Measurements from ENCODE around the gene TXNL4A.
"Not testable (repeated sequence)": the region's sequence is repeated elsewhere in the genome, so short reads cannot be mapped to it uniquely, and the experiment has no call there.

TXNL4A gene

DNA sequence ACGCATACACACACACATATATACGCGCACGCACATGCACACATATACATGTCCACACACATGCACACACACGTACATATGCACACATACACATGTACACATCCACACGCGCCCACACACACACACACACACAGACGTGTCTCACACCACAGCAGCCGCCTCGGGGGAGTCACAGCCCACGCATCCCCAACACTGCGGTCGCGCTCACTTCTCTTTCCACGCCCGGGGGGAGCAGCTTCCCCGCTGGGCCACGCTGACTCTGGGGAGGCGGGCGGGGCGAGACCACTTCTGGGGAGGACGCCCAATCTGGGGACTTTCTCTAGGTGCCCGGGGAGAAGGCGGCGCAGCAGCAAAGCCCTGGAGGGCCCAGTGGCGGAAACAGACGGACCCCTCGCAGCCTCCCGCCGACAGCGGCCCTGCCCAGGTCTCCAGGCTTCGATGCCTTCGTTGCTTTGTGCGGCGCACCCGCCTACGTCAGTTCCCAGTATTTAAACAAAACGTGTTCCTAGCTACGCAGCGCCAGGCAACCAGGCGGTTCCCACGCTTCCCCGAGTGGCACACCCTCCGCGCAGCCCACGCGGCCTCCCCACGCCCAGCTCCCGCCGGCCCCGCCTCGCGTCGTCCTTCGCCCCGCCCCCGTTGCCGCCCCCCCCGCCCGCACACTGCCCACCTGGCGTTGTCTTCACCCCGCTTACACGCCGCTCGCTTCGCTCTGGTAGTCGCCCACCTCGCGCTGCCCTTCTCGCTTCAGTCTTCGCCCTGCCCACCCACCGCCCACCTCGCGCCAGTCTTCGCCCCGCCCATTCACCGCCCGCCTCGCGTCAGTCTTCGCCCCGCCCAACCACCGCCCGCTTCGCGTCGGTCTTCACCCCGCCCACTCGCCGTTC lies 45.1 kb upstream of the TXNL4A start:
- in situ Hi-C loops (cut with MboI; ENCODE audit: low sequenced_read_pairs, unreplicated experiment), result no loop called here
- no peak for DNase-seq (ENCODE audit: low spot score)
- TF ChIP-seq, protein P1, sequence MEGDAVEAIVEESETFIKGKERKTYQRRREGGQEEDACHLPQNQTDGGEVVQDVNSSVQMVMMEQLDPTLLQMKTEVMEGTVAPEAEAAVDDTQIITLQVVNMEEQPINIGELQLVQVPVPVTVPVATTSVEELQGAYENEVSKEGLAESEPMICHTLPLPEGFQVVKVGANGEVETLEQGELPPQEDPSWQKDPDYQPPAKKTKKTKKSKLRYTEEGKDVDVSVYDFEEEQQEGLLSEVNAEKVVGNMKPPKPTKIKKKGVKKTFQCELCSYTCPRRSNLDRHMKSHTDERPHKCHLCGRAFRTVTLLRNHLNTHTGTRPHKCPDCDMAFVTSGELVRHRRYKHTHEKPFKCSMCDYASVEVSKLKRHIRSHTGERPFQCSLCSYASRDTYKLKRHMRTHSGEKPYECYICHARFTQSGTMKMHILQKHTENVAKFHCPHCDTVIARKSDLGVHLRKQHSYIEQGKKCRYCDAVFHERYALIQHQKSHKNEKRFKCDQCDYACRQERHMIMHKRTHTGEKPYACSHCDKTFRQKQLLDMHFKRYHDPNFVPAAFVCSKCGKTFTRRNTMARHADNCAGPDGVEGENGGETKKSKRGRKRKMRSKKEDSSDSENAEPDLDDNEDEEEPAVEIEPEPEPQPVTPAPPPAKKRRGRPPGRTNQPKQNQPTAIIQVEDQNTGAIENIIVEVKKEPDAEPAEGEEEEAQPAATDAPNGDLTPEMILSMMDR (IDR thresholded peaks at IDR 0.05; ENCODE audit: borderline replicate concordance, control extremely low read depth, extremely low read depth, insufficient read depth, missing control alignments), result no peak

GRCh38 chr18:80029690-80030089 lies 41.3 kb upstream of the TXNL4A start:
- no peak for DNase-seq (ENCODE audit: low spot score)
- TF ChIP-seq, protein P1 (IDR thresholded peaks at IDR 0.05; ENCODE audit: borderline replicate concordance, control extremely low read depth, extremely low read depth, insufficient read depth, missing control alignments), result no peak
- in situ Hi-C loops (cut with MboI; ENCODE audit: low sequenced_read_pairs, unreplicated experiment), result no loop called here

DNA sequence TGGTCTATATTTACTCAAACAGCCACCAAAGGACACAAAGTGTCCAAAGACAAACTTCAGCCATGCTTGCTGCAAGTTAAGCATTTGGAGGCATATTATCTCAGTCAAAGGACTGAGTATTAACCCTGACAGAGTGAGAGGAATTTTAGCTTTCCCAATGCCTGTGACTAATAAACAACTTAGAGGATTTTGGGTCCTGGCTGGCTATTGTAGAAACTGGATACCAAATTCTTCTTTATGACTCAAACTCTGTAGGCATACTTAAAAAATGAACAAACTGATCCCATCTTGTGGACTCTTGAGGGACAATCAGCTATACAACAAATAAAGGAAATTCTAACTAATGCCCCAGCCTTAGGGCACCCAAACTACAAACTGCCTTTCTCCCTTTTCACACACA lies 39.4 kb upstream of the TXNL4A start:
- in situ Hi-C loops (cut with MboI; ENCODE audit: low sequenced_read_pairs, unreplicated experiment); DNase-seq (ENCODE audit: low spot score): not testable (repeated sequence)

DNA sequence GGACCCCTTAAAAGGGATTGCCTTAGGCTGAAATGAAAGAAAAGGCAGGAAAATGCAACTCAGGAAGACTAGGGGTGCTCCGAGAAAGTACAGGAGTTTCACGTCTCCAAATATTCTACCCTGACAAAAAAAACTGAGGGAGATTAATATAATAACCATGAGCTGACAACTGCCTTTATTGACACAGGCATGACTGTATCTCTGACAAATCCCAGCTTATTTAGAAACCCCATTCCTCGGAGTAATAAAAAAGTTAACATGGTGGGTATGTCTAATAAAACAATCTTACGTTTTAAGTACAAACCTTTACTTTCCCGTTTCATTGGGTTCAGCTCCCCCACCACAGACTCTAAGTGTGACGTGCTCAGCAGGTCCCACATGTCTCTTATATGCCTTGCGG lies 38.0 kb upstream of the TXNL4A start:
- no peak for DNase-seq (ENCODE audit: low spot score)
- in situ Hi-C loops (cut with MboI; ENCODE audit: low sequenced_read_pairs, unreplicated experiment), result no loop called here
- TF ChIP-seq, protein P1 (IDR thresholded peaks at IDR 0.05; ENCODE audit: borderline replicate concordance, control extremely low read depth, extremely low read depth, insufficient read depth, missing control alignments), result no peak

DNA sequence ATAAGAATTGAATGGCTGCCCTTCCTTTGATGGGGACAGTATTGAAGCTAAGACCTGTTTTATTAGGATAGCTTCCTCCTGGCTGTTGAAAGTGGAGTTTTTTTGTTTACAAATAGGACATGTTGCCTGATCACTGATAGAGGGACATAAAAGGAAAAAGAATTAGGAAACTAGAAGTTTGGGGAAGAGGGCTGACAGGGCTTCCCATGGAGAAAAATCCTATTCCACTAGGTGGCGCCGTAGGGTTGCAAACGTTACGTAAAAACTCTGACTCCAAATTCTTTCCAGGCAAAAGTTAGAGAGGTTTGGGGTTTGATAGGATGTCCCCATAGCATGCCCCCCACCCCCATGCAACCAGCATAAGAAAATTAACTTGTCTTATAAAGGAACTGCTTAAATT lies 34.8 kb upstream of the TXNL4A start:
- no peak for DNase-seq (ENCODE audit: low spot score)
- in situ Hi-C loops (cut with MboI; ENCODE audit: low sequenced_read_pairs, unreplicated experiment), result no loop called here
- TF ChIP-seq, protein P1 (IDR thresholded peaks at IDR 0.05; ENCODE audit: borderline replicate concordance, control extremely low read depth, extremely low read depth, insufficient read depth, missing control alignments), result peak; percentile 16

GRCh38 chr18:80022613-80023012 lies 34.2 kb upstream of the TXNL4A start:
- in situ Hi-C loops (cut with MboI; ENCODE audit: low sequenced_read_pairs, unreplicated experiment), result no loop called here
- DNase-seq (ENCODE audit: low spot score), result no peak
- TF ChIP-seq, protein P1 (IDR thresholded peaks at IDR 0.05; ENCODE audit: borderline replicate concordance, control extremely low read depth, extremely low read depth, insufficient read depth, missing control alignments), result no peak

- no peak for DNase-seq (ENCODE audit: low spot score)
- TF ChIP-seq, protein P1 (IDR thresholded peaks at IDR 0.05; ENCODE audit: borderline replicate concordance, control extremely low read depth, extremely low read depth, insufficient read depth, missing control alignments), result no peak
- in situ Hi-C loops (cut with MboI; ENCODE audit: low sequenced_read_pairs, unreplicated experiment), result no loop called here
These were observed 24.4 kb upstream of the TXNL4A start for GRCh38 chr18:80012714-80013113.

DNA sequence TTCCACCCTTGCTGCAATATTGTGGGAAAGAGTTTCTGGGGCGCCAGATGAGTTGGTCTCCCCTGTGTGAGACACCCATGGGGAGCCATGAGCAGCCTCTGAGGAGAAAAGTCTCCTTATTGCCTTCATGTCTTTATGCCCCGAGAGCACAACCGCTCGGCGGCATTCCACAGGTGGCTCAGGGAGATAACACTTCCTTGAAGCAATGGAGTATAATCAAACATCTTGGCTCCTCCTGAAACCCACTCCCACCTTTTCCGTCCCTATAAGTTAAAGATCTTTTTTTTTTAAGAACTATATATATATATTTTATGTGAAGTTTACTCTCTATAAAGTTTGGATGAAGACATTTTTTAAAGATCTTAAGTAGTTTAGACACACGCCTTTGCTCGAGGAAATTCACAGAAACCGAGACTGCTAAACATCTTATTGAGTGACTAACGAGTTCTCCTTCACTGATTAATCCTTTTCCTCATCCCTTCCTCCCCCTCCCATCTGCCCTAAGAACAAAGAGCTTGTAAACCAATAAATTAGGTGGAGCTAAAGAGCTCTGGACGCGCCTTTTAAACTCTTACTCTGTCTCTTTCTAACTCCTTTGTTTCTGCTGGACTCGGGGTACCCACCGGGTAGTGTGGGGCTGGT lies 23.3 kb upstream of the TXNL4A start:
- DNase-seq (ENCODE audit: low spot score); in situ Hi-C loops (cut with MboI; ENCODE audit: low sequenced_read_pairs, unreplicated experiment): not testable (repeated sequence)
